ENCODE results near the gene MAPK9. TPM values are rescaled to one million over a fixed set of nuclear protein-coding genes. Genes with fewer than 3 reads are reported as not detected.

Gene MAPK9
- total and polyA plus RNA-seq, 9 of the 15 experiments (the other 6 are each of a cell fraction or from before 2014, with no cell fraction given): 4.8 to 58.0 (median 29.9) TPM

DNA sequence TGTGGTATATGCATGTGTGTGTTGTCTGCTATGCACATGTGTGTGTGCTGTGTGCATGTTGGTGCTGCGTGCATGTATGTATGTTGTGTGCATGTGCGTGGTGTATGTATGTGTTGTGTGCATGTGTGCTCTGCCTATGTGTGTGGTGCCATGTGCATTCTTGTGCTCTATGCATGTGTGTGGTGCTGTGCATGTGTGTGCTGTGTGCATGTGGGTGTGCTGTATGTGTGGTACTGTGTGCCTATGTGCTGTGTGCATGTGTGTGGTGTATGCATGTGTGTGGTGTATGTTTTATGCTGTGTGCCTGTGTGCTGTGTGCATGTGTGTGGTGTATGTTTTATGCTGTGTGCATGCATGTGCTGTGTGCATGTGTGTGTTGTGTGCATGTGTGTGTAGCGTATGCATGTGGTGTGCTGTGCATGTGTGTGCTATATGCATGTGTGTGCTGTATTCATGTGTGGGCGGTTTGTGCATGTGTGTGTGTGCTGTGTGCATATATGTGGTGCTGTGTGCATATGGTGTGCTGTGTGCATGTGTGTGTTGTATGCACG is 78.2 kb downstream of the MAPK9 start:
- Histone ChIP-seq H4K20me1 (replicated peaks; ENCODE audit: control insufficient read depth, insufficient read depth, low read length) (no peaks in the 10 kb centered on the region), H3K9ac (ENCODE audit: insufficient read depth in 1 of 2, low read depth in 2 of 2, low read length in 2 of 2) (no peak overlapping the region), H3K4me3 (no peak overlapping the region), H3K9me1 (ENCODE audit: control insufficient read depth, insufficient read depth, low read length) (peaks cover 4% of the 10 kb centered on the region), H3K79me2 (ENCODE audit: control insufficient read depth, insufficient read depth, low read length) (no peaks in the 10 kb centered on the region), H3K4me1 (replicated peaks in 1 of 2; ENCODE audit: control insufficient read depth in 2 of 2, insufficient read depth in 2 of 2, low read length in 2 of 2) (peaks cover 5 to 34% of the 10 kb centered on the region in 2 experiments; a peak in 4 of 5 replicates), H3K27ac (ENCODE audit: extremely low read depth, low read depth, low read length) (no peak overlapping the region), H3K4me2 (ENCODE audit: insufficient read depth, low read length) (no peak overlapping the region), H3K9me3 (replicated peaks; ENCODE audit: control insufficient read depth, insufficient read depth, low read depth, low read length) (no peaks in the 10 kb centered on the region), H3K36me3 (ENCODE audit: control insufficient read depth, insufficient read depth, low read length) (no peaks in the 10 kb centered on the region), H3K27me3 (ENCODE audit: control insufficient read depth in 2 of 2, insufficient read depth in 2 of 2, low read length in 2 of 2) (peaks cover 4 to 54% of the 10 kb centered on the region in 2 experiments; a peak in 4 of 5 replicates), H2AFZ (ENCODE audit: low read depth, low read length) (no peak overlapping the region)
- BruUV-seq (replicated peaks): no TSS peak
- no peak for ATAC-seq
- intact Hi-C loops (cut with micrococcal nuclease): no loop called here
- ChIA-PET CTCF (ENCODE audit: low intra/inter-chr PET ratio) (no interaction called here), POLR2A (no interaction called here)
- no peak for FAIRE-seq
- WGBS (ENCODE audit: insufficient coverage, low coverage, missing lambda C conversion rate): 27% methylated on average over 5 of the region's 5 CpGs
- in situ Hi-C loops (cut with MboI): no loop called here
- no peak for DNase-seq (ENCODE audit: extremely low read depth in 1 of 4, low spot score in 3 of 4)
- TF ChIP-seq KDM1A (IDR thresholded peaks at IDR 0.05): 0 out of 4 replicates have a peak, but pooled peaks of 1 of the 2 experiments have one; percentile 7
- TF ChIP-seq MTA2 (IDR thresholded peaks at IDR 0.05; ENCODE audit: low read depth): no peak
- 0 out of 2 replicates have a peak, but pooled peaks have one; percentile 17 for TF ChIP-seq CBFB (CRISPR knock-in tag; IDR thresholded peaks at IDR 0.05)

DNA sequence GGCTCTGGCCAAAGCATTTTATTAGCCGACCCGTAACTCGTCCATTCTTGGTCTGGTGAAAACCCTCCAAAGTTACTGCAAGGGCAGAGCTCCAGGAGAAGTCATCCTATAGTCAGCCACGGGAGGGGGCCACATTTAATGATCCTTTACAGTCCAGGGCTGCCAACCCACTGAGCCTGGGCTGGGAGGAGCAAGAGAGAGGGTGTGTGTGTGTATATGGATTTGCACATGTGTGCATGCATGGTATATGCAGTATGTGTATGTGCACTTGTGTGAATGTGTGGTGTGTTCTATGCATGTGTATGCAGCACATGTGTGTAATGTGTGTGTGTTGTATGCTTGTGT is 78.7 kb downstream of the MAPK9 start:
- ATAC-seq (no peak), FAIRE-seq (no peak), DNase-seq (ENCODE audit: extremely low read depth in 1 of 4, low spot score in 3 of 4) (no peak)
- no peaks in the 10 kb centered on the region for H3K79me2 ChIP-seq (ENCODE audit: control insufficient read depth, insufficient read depth, low read length)
- H3K9me3 ChIP-seq (replicated peaks; ENCODE audit: control insufficient read depth, insufficient read depth, low read depth, low read length): no peaks in the 10 kb centered on the region
- no peaks in the 10 kb centered on the region for H4K20me1 ChIP-seq (replicated peaks; ENCODE audit: control insufficient read depth, insufficient read depth, low read length)
- no peak overlapping the region for H3K9ac ChIP-seq (ENCODE audit: insufficient read depth in 1 of 2, low read depth in 2 of 2, low read length in 2 of 2)
- POLR2A ChIA-PET: no interaction called here
- no peak overlapping the region for H3K4me3 ChIP-seq
- 9% methylated on average over 4 of the region's 4 CpGs for WGBS (ENCODE audit: insufficient coverage, low coverage, missing lambda C conversion rate)
- no peak overlapping the region for H2AFZ ChIP-seq (ENCODE audit: low read depth, low read length)
- CTCF ChIA-PET (ENCODE audit: low intra/inter-chr PET ratio): no interaction called here
- H3K27ac ChIP-seq (ENCODE audit: extremely low read depth, low read depth, low read length): no peak overlapping the region
- H3K4me2 ChIP-seq (ENCODE audit: insufficient read depth, low read length): no peak overlapping the region
- no TSS peak for BruUV-seq (replicated peaks)
- peaks cover 7 to 39% of the 10 kb centered on the region in 2 experiments; a peak in 4 of 5 replicates for H3K4me1 ChIP-seq (replicated peaks in 1 of 2; ENCODE audit: control insufficient read depth in 2 of 2, insufficient read depth in 2 of 2, low read length in 2 of 2)
- intact Hi-C loops (cut with micrococcal nuclease): no loop called here
- peaks cover 4 to 54% of the 10 kb centered on the region in 2 experiments; a peak in 4 of 5 replicates for H3K27me3 ChIP-seq (ENCODE audit: control insufficient read depth in 2 of 2, insufficient read depth in 2 of 2, low read length in 2 of 2)
- no peaks in the 10 kb centered on the region for H3K36me3 ChIP-seq (ENCODE audit: control insufficient read depth, insufficient read depth, low read length)
- H3K9me1 ChIP-seq (ENCODE audit: control insufficient read depth, insufficient read depth, low read length): peaks cover 4% of the 10 kb centered on the region
- in situ Hi-C loops (cut with MboI): no loop called here
- TF ChIP-seq CBX2 (IDR thresholded peaks at IDR 0.05; ENCODE audit: insufficient read depth, low read length, poor library complexity, severe bottlenecking) (no peak), MYNN (IDR thresholded peaks at IDR 0.05) (no peak), MYNN (CRISPR knock-in tag; IDR thresholded peaks at IDR 0.05) (no peak), PHTF2 (CRISPR knock-in tag; IDR thresholded peaks at IDR 0.05) (no peak), SMAD3 (CRISPR knock-in tag; conservative IDR thresholded peaks at IDR 0.05) (no peak), HMGN3 (IDR thresholded peaks at IDR 0.05; ENCODE audit: borderline replicate concordance, extremely low read depth, insufficient read length, low read depth, low read length) (no peak), RHOXF2B (CRISPR knock-in tag; conservative IDR thresholded peaks at IDR 0.05) (no peak), DACH1 (IDR thresholded peaks at IDR 0.05; ENCODE audit: partially characterized antibody) (no peak), DNMT1 (IDR thresholded peaks at IDR 0.05) (no peak), RFX1 (IDR thresholded peaks at IDR 0.05) (no peak), CEBPG (CRISPR knock-in tag; IDR thresholded peaks at IDR 0.05) (no peak), CEBPG (tag; conservative IDR thresholded peaks at IDR 0.05 in 1 of 2, IDR thresholded peaks at IDR 0.05 in 1 of 2) (no peak), EHMT2 (IDR thresholded peaks at IDR 0.05) (no peak)

All from K562 (cell line).